ENCODE measurements around the gene FCRLA. TPM values are rescaled to one million over a fixed set of nuclear protein-coding genes. Genes with fewer than 3 reads are reported as not detected.
"Not testable (repeated sequence)": the region's sequence is repeated elsewhere in the genome, so short reads cannot be mapped to it uniquely, and the experiment has no call there.

Gene FCRLA
- total RNA-seq, 2 experiments from 2014 or later, result not detected

- Mint-ChIP-seq H3K27me3 (peaks cover 26% of the 10 kb centered on the region), H3K27ac (no peak overlapping the region), H3K9me3 (ENCODE audit: low read depth) (no peaks in the 10 kb centered on the region), H3K4me3 (no peak overlapping the region), H3K36me3 (no peaks in the 10 kb centered on the region), H3K4me1 (peaks cover 2% of the 10 kb centered on the region)
- ATAC-seq, result no peak
- CTCF ChIA-PET, result no interaction called here
- no peak for DNase-seq
Measured at GRCh38 chr1:161678500-161678899, 28.5 kb upstream of the FCRLA start.

- no peak for DNase-seq
- Mint-ChIP-seq H3K36me3 (peaks cover 2% of the 10 kb centered on the region), H3K9me3 (ENCODE audit: low read depth) (no peaks in the 10 kb centered on the region), H3K4me3 (no peak overlapping the region), H3K27ac (no peak overlapping the region), H3K27me3 (peaks cover 45% of the 10 kb centered on the region), H3K4me1 (no peaks in the 10 kb centered on the region)
- CTCF ChIA-PET, result no interaction called here
- ATAC-seq, result no peak
Measured at GRCh38 chr1:161681879-161682278, 25.1 kb upstream of the FCRLA start.

GRCh38 chr1:161688946-161689345 lies 18.1 kb upstream of the FCRLA start:
- CTCF ChIA-PET, result no interaction called here
- Mint-ChIP-seq H3K9me3 (ENCODE audit: low read depth) (no peaks in the 10 kb centered on the region), H3K27ac (no peak overlapping the region), H3K4me3 (no peak overlapping the region), H3K27me3 (peaks cover 31% of the 10 kb centered on the region), H3K36me3 (peaks cover 2% of the 10 kb centered on the region), H3K4me1 (no peaks in the 10 kb centered on the region)
- ATAC-seq, result no peak
- DNase-seq, result no peak

- no peak overlapping the region for H3K27ac Mint-ChIP-seq
- CTCF ChIA-PET, result interaction anchor here (1.5 kb wide), 1 partner anchor 47 kb away, joined by 3 read pairs; no protein-coding TSS in a partner anchor
- DNase-seq, result no peak
- no peaks in the 10 kb centered on the region for H3K9me3 Mint-ChIP-seq (ENCODE audit: low read depth)
- H3K27me3 Mint-ChIP-seq, result peaks cover 39% of the 10 kb centered on the region
- no peak overlapping the region for H3K4me3 Mint-ChIP-seq
- no peaks in the 10 kb centered on the region for H3K4me1 Mint-ChIP-seq
- no peak for ATAC-seq
- no peaks in the 10 kb centered on the region for H3K36me3 Mint-ChIP-seq
Measured at GRCh38 chr1:161691846-161692245, 15.2 kb upstream of the FCRLA start.

- H3K4me3 Mint-ChIP-seq; ATAC-seq; H3K9me3 Mint-ChIP-seq (ENCODE audit: low read depth); DNase-seq; CTCF ChIA-PET; H3K27ac Mint-ChIP-seq; H3K4me1 Mint-ChIP-seq; H3K36me3 Mint-ChIP-seq: not testable (repeated sequence)
- peaks cover 51% of the 10 kb centered on the region for H3K27me3 Mint-ChIP-seq
Measured at GRCh38 chr1:161693020-161693712, 13.9 kb upstream of the FCRLA start.

- H3K36me3 Mint-ChIP-seq; H3K9me3 Mint-ChIP-seq (ENCODE audit: low read depth); ATAC-seq; H3K4me3 Mint-ChIP-seq; H3K4me1 Mint-ChIP-seq; CTCF ChIA-PET; H3K27ac Mint-ChIP-seq; DNase-seq: not testable (repeated sequence)
- H3K27me3 Mint-ChIP-seq, result peaks cover 56% of the 10 kb centered on the region
Measured at GRCh38 chr1:161698302-161698701, 8.7 kb upstream of the FCRLA start.

GRCh38 chr1:161702250-161702649 lies 4.8 kb upstream of the FCRLA start:
- Mint-ChIP-seq H3K4me1 (no peaks in the 10 kb centered on the region), H3K9me3 (ENCODE audit: low read depth) (no peaks in the 10 kb centered on the region), H3K27me3 (peaks cover 31% of the 10 kb centered on the region), H3K27ac (no peak overlapping the region), H3K36me3 (no peaks in the 10 kb centered on the region), H3K4me3 (no peak overlapping the region)
- ATAC-seq (no peak), DNase-seq (no peak)
- CTCF ChIA-PET, result no interaction called here

- CTCF ChIA-PET, result interaction anchor here (0.6 to 1.4 kb wide), 2 partner anchors 15 to 24 kb away, joined by 3 to 4 read pairs; no protein-coding TSS in a partner anchor
- no peak overlapping the region for H3K27ac Mint-ChIP-seq
- ATAC-seq (no peak), DNase-seq (no peak)
- no peaks in the 10 kb centered on the region for H3K4me1 Mint-ChIP-seq
- no peak overlapping the region for H3K4me3 Mint-ChIP-seq
- H3K9me3 Mint-ChIP-seq (ENCODE audit: low read depth), result no peaks in the 10 kb centered on the region
- H3K36me3 Mint-ChIP-seq, result no peaks in the 10 kb centered on the region
- peaks cover 21% of the 10 kb centered on the region for H3K27me3 Mint-ChIP-seq
Measured at GRCh38 chr1:161705537-161705936, 1.5 kb upstream of the FCRLA start.

- CTCF ChIA-PET, result no interaction called here
- DNase-seq (no peak), ATAC-seq (no peak)
- H3K9me3 Mint-ChIP-seq (ENCODE audit: low read depth), result no peaks in the 10 kb centered on the region
- no peaks in the 10 kb centered on the region for H3K4me1 Mint-ChIP-seq
- H3K36me3 Mint-ChIP-seq, result no peaks in the 10 kb centered on the region
- peaks cover 21% of the 10 kb centered on the region for H3K27me3 Mint-ChIP-seq
- no peak overlapping the region for H3K4me3 Mint-ChIP-seq
- no peak overlapping the region for H3K27ac Mint-ChIP-seq
Measured at GRCh38 chr1:161706113-161706481, 932 bp upstream of the FCRLA start.

- no peaks in the 10 kb centered on the region for H3K36me3 Mint-ChIP-seq
Measured at GRCh38 chr1:161707503-161707902, 474 bp downstream of the FCRLA start.

GRCh38 chr1:161709373-161709772 lies 2.3 kb downstream of the FCRLA start:
- H3K27me3 Mint-ChIP-seq, result peaks cover 5% of the 10 kb centered on the region
- H3K27ac Mint-ChIP-seq, result no peak overlapping the region
- no peaks in the 10 kb centered on the region for H3K4me1 Mint-ChIP-seq
- ATAC-seq, result no peak
- DNase-seq, result no peak
- H3K36me3 Mint-ChIP-seq, result no peaks in the 10 kb centered on the region
- CTCF ChIA-PET, result interaction anchor here (2.2 kb wide), 1 partner anchor 17 kb away, joined by 6 read pairs; no protein-coding TSS in a partner anchor
- H3K9me3 Mint-ChIP-seq (ENCODE audit: low read depth), result no peaks in the 10 kb centered on the region
- H3K4me3 Mint-ChIP-seq, result no peak overlapping the region

More at GRCh38 chr1:161707503-161707902, 474 bp downstream of the FCRLA start:
- H3K4me3 Mint-ChIP-seq, result no peak overlapping the region
- DNase-seq (no peak), ATAC-seq (no peak)
- peaks cover 12% of the 10 kb centered on the region for H3K27me3 Mint-ChIP-seq
- CTCF ChIA-PET, result interaction anchor here (0.8 kb wide), 1 partner anchor 220 kb away, joined by 3 read pairs; no protein-coding TSS in a partner anchor
- no peak overlapping the region for H3K27ac Mint-ChIP-seq
- H3K4me1 Mint-ChIP-seq, result no peaks in the 10 kb centered on the region
- H3K9me3 Mint-ChIP-seq (ENCODE audit: low read depth), result no peaks in the 10 kb centered on the region

GRCh38 chr1:161710560-161710959 lies 3.5 kb downstream of the FCRLA start:
- Mint-ChIP-seq H3K36me3 (no peaks in the 10 kb centered on the region), H3K9me3 (ENCODE audit: low read depth) (no peaks in the 10 kb centered on the region), H3K4me3 (no peak overlapping the region), H3K27me3 (peaks cover 13% of the 10 kb centered on the region), H3K4me1 (no peaks in the 10 kb centered on the region), H3K27ac (no peak overlapping the region)
- CTCF ChIA-PET, result interaction anchor here (2.2 kb wide), 1 partner anchor 16 kb away, joined by 6 read pairs; no protein-coding TSS in a partner anchor
- ATAC-seq, result no peak
- no peak for DNase-seq

- Mint-ChIP-seq H3K9me3 (ENCODE audit: low read depth) (no peaks in the 10 kb centered on the region), H3K4me3 (no peak overlapping the region), H3K27me3 (peaks cover 27% of the 10 kb centered on the region), H3K27ac (peak overlapping the region; percentile 61), H3K36me3 (peaks cover 1% of the 10 kb centered on the region), H3K4me1 (peaks cover 21% of the 10 kb centered on the region)
- CTCF ChIA-PET, result no interaction called here
- DNase-seq (no peak), ATAC-seq (no peak)
Measured at GRCh38 chr1:161718559-161719324, 11.7 kb downstream of the FCRLA start.

GRCh38 chr1:161719325-161719611 lies 12.2 kb downstream of the FCRLA start:
- H3K4me1 Mint-ChIP-seq, result peaks cover 21% of the 10 kb centered on the region
- H3K27me3 Mint-ChIP-seq, result peaks cover 30% of the 10 kb centered on the region
- DNase-seq (no peak), ATAC-seq (no peak)
- H3K36me3 Mint-ChIP-seq, result peaks cover 1% of the 10 kb centered on the region
- no peaks in the 10 kb centered on the region for H3K9me3 Mint-ChIP-seq (ENCODE audit: low read depth)
- no peak overlapping the region for H3K27ac Mint-ChIP-seq
- CTCF ChIA-PET, result no interaction called here
- H3K4me3 Mint-ChIP-seq, result no peak overlapping the region

Data from activated CD8-positive, alpha-beta memory T cell treated with anti-CD3 and anti-CD28 coated beads, Interleukin-2, amount 10 ng/mL, durations not matched to agents 7 days and 5 days (primary cell).